HG02970 (cell line): ENCODE results near the gene SPECC1L.

ENCODE experiments used
- ATAC-seq: cut with Tn5 transposase; IDR thresholded peaks from one replicate; pipeline ENCODE4 v1.9.1; 2021; ENCODE audit warnings: mild to moderate bottlenecking, moderate library complexity, moderate number of reproducible peaks; ENCODE audit not compliant: unreplicated experiment, low FRiP score

The SPECC1L gene

DNA sequence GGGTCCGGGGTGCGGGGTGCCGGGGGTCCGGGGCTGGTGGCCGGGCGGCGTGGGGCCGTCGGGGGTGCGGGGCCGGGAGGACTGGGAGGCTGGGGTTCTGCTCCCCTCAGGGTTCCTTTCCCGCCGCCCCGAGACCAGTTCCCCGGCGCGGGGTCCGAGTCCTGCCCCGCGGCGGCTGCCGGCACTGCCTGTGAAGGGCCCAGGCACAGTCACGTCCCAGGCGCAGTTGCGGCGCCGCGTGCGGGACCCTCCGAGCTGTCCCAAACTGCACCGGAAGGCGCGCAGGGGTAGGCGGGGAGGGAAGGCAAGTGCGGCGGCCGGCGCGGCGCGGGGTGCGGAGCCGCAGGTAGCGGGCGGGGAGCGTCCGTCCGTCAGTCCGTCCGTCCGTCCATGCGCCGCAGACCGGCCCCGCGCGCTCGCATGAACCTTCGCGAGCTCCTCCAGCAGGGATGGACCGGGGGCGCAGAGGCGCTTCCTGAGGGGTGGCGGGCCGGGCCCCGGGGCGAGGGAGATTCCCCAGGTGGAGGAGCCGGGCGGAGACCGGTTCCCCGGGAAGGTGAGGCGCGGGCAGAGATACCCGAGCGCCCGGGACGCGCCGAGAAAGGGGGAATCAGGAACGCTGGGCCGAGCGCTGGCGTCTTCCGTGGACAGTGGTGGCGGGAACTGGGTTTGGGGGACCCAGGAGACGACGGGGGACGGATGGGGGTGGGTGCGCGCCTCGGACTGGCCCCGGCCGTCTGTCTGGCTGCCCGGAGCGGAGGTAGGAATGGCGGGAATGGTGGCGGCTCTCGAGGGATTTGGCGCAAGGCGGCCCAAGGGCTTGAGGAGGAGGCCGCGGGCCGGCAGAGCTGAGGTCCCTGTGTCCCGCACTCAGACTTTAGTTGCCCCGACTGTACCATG lies 153.6 kb downstream of the SPECC1L start:
- no peak for ATAC-seq

DNA sequence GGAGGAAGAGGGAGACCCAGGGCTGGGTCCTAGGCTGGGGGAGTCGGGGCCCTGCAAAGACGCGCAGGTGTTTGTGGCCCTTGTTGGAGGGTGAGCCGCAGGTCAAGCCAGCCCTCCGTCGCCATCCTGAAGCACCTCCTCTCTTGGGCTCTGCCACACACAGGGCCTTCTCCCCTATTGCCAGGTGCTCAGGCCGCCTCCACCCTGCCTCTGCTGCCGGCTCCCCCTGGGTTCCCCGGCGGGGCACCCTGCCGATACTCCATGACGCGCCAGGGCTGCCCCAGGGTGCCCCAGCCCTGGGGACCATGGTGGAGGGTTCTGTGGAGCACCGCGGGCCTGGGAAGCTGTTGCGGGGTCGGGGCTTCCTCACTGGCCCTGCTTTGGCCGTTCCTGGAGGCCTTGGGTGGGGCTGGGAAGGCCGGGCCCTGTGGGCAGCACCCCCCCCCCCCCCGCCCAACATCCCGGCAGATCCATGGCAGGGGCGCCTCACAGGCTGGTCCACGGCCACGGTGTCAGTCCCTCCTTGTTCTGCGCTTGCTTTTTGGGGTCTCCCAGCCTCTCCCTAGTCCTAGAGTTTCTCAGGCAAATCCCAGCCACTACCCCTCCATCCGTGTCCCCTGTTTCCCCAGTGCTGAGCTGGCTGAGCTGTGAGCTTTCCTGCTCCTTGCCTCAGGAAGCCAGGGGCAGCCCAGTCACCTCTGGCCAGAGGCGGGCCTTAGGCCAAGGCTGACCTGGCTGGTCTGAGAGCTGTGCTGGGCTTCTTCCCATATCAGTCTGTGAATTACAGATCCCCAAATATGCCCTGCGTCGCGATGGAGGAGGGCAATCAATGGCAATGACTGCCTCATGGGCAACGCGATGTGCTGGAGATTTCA lies 154.5 kb downstream of the SPECC1L start:
- ATAC-seq: no peak

DNA sequence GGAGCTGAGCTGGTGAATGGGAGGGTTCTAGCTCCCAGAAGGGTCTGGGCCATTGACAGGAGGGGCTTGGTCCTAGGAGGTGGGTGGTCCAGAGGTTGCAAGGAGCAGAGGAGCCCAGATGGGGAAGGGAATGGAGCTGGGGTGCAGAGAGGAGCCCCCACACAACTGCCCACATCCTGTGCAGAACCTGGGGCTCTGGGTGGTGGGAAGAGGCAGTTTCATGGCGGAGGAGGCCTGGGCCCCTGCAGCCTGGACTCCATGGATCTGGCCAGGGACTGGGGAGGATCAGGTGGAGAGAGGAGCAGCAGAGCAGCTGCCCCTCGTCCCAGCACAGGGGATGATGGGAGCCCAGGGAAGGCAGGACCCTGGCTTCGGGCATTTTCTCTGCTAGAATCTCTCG lies 155.8 kb downstream of the SPECC1L start:
- ATAC-seq: no peak

DNA sequence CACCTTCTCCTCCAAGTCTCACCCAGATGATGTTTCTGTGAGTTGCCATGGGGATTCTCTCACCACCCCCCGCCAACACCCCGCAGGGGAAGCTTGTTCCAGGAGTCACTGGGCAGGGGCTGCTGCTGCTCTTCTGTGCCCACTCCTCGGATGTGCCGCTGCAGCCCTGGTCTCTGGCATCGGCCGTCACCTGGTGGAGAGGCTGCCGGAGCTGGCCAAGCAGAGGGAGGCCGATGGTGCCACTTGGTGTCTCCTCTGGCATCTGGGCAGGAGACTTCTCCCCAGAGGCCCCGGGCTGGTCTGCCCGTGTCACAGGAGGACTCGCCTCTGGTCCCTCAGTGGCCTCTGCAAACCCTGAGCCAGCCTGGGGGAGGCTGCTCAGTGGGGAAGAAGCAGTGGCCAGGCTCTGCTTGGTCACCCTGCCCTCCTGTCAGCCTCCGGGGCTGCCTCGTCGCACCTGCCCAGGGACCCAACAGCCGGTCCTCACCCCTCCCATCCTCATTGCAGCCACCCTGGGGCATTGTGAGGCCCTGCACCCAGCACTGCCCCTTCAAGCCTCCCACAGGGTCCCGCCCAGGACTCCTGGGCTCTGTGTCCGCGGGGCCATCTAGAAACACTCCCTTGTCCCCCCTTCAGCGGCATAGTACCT lies 156.3 kb downstream of the SPECC1L start:
- ATAC-seq: no peak

GRCh38 chr22:24427500-24428164 lies 157.0 kb downstream of the SPECC1L start, which contains the start of gene ADORA2A:
ADORA2A (plus strand) TSS chr22:24427599; CDS start chr22:24433405, 5,806 bp downstream.
- ATAC-seq: no peak

DNA sequence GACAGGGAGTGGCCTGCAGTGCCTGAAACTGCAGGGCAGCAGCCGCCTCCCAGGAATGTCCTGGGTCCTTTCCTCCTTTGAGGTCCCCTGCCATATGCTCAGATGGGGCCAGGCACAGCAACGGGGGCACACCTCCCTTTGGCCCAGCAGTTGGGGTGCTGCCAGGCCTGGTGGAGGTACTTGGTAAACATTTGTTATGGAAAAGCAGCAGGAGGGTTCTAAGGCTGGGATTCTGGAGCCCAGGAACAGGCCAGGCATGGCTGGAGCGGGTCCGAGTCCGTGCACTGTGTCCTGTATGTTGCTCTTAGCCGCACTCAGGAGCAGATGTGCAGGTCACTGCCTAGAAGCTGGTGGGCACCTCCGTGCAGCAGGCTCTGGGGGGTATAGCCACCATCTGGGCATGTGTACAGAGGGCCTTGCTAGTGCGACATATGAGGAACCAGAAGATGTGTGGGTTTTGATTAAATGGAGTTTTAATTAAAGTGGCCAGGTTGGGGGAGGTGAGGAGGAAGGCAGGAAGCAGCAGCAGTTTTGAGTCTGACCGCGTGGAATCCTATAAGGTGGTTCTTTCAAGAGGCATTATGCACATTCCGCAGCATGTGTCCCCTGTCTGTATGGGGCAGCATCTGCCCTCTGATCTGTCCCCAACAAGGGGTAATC lies 158.2 kb downstream of the SPECC1L start:
- no peak for ATAC-seq

GRCh38 chr22:24429411-24430365 lies 159.1 kb downstream of the SPECC1L start:
- no peak for ATAC-seq

DNA sequence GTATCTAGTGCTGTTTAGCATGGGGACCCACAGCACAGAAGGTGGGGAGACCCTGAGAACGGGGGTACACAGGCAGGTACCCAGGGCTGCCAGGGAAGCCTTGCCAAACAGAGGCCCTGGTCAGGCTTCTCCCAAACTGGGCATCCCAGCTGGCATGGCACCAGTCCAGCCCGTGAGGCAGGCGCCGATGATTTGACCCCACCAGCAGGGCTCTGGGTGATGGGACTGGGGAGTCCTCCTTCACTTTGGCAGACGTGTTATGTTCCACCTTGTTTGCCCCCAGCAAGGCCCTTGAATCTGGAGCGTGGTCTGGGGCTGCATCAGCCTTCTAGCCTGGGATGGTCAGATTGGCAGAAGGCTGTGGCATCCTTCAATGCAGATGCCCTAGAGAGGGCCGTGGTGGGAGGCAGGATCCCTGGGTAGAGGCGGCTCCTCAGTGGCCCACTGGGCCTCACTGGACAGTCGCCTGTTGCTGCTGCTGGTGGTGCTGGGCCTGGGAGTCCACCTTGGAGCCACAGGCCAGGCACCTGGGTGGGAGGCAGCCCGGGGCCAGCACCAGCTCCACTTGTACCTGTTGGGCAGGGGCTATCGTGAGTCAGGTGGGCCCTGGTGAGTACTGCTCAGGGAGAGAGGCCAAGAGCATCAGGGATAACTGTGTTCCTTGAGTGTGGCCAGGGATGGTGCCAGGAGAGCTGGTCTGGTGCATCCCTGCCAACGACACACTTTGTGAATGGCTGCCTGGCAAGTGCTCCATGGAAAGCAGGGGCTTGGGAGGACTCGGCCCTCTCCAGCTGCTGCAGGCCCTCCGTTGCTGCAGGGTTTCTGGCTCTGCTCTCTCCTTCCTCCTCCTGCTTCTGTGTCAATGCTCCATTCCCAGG lies 160.0 kb downstream of the SPECC1L start:
- ATAC-seq: no peak

DNA sequence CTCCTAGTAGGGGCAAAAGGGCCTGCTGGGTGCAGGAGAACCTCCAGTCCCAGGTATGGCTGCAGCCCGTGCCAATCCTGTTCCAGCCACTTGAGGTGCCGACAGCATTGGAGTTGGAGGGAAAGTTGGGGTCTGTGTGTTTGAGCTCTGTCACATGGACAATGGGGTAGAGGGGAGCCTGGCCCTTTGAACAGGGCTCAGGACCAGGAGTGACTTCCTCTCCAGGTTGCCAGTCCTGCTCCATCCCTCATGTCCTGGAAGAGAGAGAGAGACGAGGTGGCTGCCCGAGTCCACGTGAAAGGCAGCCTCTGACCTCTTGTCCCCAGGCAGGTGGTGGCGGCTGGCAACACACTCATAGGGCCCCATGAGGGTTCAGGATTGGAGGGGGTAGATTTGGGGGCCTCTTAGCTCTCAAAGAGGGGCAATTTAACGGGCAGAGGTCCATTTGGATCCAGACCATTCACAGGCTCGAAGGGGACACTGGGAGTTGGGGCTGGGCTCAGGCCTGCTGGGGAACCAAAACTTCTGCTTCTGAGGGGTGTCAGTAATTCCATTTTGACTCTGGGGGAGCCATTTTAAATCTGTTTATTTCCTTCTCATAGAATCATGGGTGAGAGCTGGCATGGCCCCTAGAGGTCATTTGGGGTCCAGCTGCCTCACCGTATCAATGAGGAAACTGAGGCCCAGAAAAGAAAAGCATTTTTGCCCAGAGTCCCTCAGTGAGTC lies 160.8 kb downstream of the SPECC1L start:
- ATAC-seq: no peak

DNA sequence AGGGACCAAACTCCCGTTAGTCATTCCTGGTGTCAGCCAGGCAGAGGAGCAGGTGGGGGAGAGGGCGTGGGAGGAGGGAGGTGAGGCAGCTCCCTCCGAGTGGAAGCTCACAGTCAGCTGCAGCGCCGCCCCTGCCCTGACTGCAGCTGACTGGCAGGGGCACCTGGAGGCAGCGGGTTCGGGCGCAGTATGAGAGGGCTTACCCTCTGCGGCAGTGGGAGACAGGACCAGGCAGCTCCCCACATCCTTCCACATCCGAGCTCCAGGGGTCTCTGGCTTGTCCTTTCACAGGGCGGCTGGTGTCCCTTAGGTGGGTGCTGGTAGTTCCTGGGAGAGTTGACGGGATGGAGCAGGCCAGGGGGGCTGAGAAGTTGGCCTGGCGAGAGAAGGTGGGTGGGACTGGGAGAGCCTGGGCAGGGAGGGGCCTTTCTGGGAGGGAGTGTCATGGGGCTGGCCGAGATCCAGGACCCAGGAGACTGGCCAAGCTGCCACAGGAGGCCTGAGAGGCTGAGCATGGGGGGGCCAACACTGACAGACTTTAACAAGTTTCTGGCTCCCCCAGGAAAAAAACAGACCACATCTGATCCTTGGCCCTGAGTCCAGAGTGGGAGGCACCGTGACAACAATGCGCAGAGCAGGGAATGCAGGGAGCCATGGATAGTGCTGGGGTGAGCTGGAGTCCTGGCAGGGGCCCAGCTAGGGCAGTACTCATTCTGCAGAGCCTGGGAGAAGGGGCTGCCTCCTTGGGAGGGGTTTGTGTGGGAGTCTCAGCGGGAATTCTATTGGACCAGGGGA lies 161.6 kb downstream of the SPECC1L start:
- ATAC-seq: no peak

DNA sequence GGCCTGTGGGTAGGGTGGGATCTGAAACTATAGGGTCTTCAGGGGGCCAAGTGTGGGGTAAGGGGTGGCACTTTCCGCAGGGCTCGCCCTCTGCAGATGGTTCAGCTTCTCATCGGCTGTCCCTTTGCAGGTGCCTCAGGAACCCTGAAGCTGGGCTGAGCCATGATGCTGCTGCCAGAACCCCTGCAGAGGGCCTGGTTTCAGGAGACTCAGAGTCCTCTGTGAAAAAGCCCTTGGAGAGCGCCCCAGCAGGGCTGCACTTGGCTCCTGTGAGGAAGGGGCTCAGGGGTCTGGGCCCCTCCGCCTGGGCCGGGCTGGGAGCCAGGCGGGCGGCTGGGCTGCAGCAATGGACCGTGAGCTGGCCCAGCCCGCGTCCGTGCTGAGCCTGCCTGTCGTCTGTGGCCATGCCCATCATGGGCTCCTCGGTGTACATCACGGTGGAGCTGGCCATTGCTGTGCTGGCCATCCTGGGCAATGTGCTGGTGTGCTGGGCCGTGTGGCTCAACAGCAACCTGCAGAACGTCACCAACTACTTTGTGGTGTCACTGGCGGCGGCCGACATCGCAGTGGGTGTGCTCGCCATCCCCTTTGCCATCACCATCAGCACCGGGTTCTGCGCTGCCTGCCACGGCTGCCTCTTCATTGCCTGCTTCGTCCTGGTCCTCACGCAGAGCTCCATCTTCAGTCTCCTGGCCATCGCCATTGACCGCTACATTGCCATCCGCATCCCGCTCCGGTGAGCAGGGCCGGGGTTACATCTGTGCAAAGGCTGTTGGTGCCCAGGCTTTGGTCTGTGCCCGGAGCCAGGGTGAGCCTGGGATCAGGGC lies 162.6 kb downstream of the SPECC1L start:
- ATAC-seq: no peak

GRCh38 chr22:24433828-24434470 lies 163.3 kb downstream of the SPECC1L start:
- ATAC-seq: peak; percentile 49

DNA sequence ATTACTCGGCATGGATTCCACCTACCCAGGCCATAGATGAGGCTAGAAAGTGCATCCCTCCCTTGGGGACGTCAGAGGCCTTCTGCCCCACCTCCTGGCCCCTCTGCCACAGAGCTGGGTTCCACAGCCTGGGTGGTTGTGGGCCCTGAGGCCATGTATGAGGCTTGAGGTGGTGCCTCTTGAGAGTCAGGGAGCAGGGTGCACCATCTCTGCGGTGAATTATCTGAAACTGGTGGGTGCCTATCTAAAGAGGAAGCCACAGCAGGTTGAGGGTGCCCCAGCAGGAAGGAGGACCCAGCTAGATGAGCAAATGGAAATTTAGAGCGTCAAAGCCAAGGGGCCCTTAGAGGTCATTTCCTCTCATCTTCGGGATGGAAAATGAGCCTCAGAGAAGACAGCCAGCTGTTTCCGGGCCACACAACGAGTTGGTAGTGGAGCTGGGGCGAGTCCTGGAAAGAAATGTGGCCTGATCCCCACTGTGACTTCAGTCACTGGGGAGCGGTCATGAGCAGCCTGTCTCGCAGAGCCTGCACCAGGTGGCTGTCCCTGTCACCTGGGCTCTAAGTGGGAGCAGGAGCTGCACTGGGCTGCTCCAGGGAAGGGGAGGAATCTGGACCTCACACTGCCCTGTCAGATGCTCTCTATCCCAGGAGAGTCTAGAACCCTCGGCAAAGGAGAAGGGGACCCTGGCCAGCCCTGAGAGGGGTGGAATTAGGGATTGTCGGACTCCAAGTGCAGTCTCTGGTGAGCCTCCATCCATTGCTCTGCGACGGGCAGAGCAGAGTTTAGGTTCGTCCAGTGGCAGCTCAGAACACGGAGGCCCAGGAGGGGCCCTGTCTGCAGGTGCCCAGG lies 164.1 kb downstream of the SPECC1L start:
- peak; percentile 39 for ATAC-seq

DNA sequence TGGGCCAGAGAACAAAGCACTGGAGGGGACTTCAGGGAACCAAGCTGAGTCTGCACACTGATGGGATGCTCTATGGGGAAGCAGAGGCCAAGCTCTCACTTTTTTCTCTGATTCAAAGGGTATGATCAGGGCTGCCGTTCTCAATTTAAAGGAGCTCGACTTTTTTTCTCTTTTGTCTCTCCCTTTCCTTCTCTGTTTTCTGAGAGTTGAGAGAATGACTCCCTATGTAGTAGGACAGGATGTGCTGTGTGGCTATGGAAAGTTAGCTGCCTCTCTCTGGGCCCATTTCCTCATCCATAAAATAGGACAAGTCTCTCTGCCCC lies 164.7 kb downstream of the SPECC1L start:
- ATAC-seq: no peak
